Memory B cell (primary cell): Measurements from ENCODE around the gene MAPK8.

ENCODE experiments used
- ATAC-seq: fragments of 150-1000 bp; cut with Tn5 transposase; 2 replicates; pipeline ENCODE4 v1.10.0; 2021; ENCODE audit warnings: low read depth, mild to moderate bottlenecking, moderate library complexity
- DNase-seq, 2 donors: peaks; one replicate each; pipeline ENCODE4 v3.0.0; 2022; ENCODE audit warnings: low spot score in 2 of 2
- H3K27ac Mint-ChIP-seq: one replicate; pipeline ENCODE4 v1.8.0; 2022; ENCODE audit warnings: mild to moderate bottlenecking, moderate library complexity, mixed read lengths
- H3K27me3 Mint-ChIP-seq: one replicate; pipeline ENCODE4 v1.8.0; 2022; ENCODE audit warnings: mixed read lengths
- H3K36me3 Mint-ChIP-seq: one replicate; pipeline ENCODE4 v1.8.0; 2022; ENCODE audit warnings: mild to moderate bottlenecking, mixed read lengths
- H3K4me1 Mint-ChIP-seq: one replicate; pipeline ENCODE4 v1.8.0; 2022; ENCODE audit warnings: mixed read lengths
- H3K4me3 Mint-ChIP-seq: one replicate; pipeline ENCODE4 v1.8.0; 2022; ENCODE audit warnings: mild to moderate bottlenecking, moderate library complexity, mixed read lengths
- H3K9me3 Mint-ChIP-seq: one replicate; pipeline ENCODE4 v1.8.0; 2022; ENCODE audit warnings: mixed read lengths

MAPK8 gene

GRCh38 chr10:48302515-48303476, 3.7 kb upstream of the MAPK8 start:
- no peaks in the 10 kb centered on the region for H3K27me3 Mint-ChIP-seq
- H3K27ac Mint-ChIP-seq = no peak overlapping the region
- no peaks in the 10 kb centered on the region for H3K9me3 Mint-ChIP-seq
- no peak for DNase-seq
- H3K4me1 Mint-ChIP-seq = peaks cover 9% of the 10 kb centered on the region
- H3K4me3 Mint-ChIP-seq = no peak overlapping the region
- ATAC-seq = no peak
- no peaks in the 10 kb centered on the region for H3K36me3 Mint-ChIP-seq

GRCh38 chr10:48305905-48306264, 592 bp upstream of the MAPK8 start:
- DNase-seq = no peak
- Mint-ChIP-seq H3K27me3 (no peaks in the 10 kb centered on the region), H3K9me3 (no peaks in the 10 kb centered on the region), H3K36me3 (no peaks in the 10 kb centered on the region), H3K27ac (peak overlapping the region; percentile 83), H3K4me3 (peak overlapping the region; percentile 84), H3K4me1 (peaks cover 17% of the 10 kb centered on the region)
- no peak for ATAC-seq

DNA sequence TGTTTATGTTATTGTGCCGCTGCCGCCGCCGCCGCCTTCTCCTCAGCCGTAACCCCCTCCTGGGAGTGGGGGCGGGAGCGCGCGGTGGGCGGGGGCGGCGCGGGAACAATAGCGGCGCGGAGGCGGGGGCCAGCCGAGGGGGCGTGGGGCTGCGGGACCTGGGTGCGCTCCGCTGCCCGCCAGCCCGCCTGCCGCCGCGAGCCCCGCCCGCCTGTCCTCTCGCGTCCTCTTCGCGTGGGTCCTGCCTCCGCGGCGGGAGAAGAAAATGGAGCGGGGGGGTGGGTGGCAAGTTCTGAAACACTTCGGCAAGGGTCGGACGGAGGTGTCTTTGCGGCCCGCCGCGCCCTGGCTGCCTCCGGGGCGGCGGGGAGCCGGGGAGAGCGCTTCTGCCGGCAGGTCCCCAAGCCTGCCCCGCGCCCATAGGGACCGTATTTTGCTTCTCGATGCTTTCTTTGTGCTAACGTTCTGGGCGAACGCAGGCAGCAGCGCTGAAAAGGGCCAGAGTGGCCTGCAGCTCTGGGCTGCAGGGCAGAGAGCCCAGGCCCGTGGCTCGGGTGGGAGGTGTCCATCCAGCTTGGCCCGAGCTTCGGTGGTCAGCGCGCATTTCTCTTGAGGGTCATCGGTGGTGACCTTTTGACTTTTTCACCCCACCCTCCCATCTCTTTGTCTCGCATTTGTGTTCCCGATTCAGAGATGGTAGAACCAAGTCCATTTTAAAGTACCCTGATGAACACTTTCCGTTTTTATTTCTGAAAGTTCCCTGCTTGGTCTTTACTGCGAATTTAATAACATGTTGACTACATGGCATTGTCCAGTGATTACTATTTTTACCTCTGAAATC, 613 bp downstream of the MAPK8 start:
- Mint-ChIP-seq H3K4me3 (peak overlapping the region; percentile 84), H3K36me3 (no peaks in the 10 kb centered on the region), H3K27me3 (no peaks in the 10 kb centered on the region), H3K9me3 (no peaks in the 10 kb centered on the region), H3K27ac (peak overlapping the region; percentile 83), H3K4me1 (peaks cover 17% of the 10 kb centered on the region)
- peak; percentile 54 for ATAC-seq
- DNase-seq = no peak

DNA sequence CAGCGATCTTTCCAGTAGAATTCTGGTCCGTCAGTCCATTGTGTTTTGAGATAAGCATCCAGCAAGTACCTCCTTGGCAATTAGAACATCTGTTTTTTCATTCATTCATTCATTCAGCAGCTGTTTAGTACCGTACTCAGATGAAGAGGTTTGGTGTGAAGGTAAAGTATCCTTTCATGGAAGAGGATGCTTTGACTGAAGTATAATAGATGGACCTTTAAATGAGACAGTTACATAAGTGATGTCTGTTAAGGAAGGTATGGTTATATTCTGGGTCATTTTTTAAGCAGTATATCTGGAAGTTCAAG, 1.2 kb downstream of the MAPK8 start:
- no peak for DNase-seq

GRCh38 chr10:48309711-48310226, 3.3 kb downstream of the MAPK8 start:
- Mint-ChIP-seq H3K4me3 (no peak overlapping the region), H3K27me3 (no peaks in the 10 kb centered on the region), H3K4me1 (peaks cover 14% of the 10 kb centered on the region), H3K27ac (no peak overlapping the region), H3K36me3 (no peaks in the 10 kb centered on the region), H3K9me3 (no peaks in the 10 kb centered on the region)
- DNase-seq (no peak), ATAC-seq (no peak)

More for the DNA sequence above, 1.2 kb downstream of the MAPK8 start:
- peaks cover 17% of the 10 kb centered on the region for H3K4me1 Mint-ChIP-seq
- H3K4me3 Mint-ChIP-seq = peak overlapping the region; percentile 84
- no peak for ATAC-seq
- peak overlapping the region; percentile 83 for H3K27ac Mint-ChIP-seq
- H3K9me3 Mint-ChIP-seq = no peaks in the 10 kb centered on the region
- H3K36me3 Mint-ChIP-seq = no peaks in the 10 kb centered on the region
- H3K27me3 Mint-ChIP-seq = no peaks in the 10 kb centered on the region

DNA sequence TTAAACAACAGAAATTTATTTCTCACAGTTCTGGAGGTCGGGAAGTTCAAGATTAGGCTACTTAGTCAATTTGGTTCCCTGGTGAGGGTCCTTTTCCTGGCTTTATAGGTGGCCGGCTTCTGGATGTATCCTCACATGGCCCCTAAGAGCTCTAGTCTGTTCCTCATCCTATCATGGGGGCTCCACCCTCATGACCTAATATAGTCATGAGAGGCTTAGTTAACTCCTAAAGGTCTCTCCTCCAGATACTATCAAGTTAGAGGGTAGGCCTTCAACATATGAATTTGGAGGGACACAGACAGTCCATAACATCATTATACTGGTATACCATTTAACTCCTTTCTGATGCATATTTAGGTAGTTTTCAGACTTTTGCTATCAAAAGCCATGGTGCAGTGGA, 7.6 kb downstream of the MAPK8 start:
- DNase-seq (no peak), ATAC-seq (no peak)
- Mint-ChIP-seq H3K4me3 (no peak overlapping the region), H3K4me1 (peaks cover 6% of the 10 kb centered on the region), H3K36me3 (no peaks in the 10 kb centered on the region), H3K9me3 (no peaks in the 10 kb centered on the region), H3K27ac (no peak overlapping the region), H3K27me3 (no peaks in the 10 kb centered on the region)

DNA sequence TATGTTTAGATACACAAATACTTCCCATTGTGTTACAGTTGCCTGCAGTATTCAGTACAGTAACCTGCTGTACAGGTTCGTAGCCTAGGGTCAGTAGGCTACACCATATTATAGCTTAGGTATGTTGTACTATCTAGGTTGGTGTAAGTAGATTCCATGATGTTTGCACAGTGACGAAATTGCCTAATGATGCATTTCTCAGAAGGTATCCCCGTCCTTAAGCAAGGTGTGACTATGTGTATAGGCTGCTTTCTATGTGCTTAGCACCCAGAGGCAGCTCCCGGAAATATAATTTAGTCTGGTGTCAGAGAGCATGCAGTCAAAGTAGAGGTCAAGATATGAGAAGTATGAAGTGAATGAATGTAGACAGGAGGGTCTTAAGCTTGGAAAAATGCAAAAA, 9.8 kb downstream of the MAPK8 start:
- Mint-ChIP-seq H3K4me3 (no peak overlapping the region), H3K27ac (no peak overlapping the region), H3K36me3 (no peaks in the 10 kb centered on the region), H3K4me1 (no peaks in the 10 kb centered on the region), H3K27me3 (no peaks in the 10 kb centered on the region), H3K9me3 (no peaks in the 10 kb centered on the region)
- no peak for DNase-seq
- no peak for ATAC-seq

DNA sequence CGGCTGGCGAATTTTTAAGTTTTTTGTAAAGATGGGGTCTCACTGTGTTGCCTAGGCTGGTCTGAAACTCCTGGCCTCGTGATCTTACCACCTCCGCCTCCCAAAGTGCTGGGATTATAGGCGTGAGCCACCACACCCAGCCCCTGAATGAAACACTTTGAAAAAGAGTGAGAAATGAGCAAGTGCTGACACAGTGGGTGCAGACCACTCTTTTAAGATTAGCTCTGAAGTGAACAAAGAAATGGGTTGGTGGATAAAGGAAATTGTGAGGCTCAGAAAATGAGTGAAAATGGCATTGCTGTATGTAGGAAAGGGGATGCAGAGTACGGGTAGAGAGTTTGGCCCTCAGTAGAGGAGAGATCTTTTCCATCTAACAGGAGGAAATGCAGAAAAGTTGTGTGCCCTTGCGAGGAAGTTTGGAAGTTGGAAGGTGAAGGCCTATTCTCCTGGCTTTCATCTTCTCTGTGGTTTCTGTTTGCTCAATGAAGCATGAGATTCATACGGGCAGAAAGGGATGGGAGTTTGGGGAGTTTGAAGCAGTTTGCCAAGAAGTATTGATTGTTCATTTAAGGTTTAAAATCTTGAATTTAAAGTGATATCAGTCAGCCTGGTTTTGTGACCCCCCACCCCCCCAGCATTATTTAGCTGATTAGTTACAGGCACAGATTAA, 11.0 kb downstream of the MAPK8 start:
- no peaks in the 10 kb centered on the region for H3K9me3 Mint-ChIP-seq
- H3K4me3 Mint-ChIP-seq = no peak overlapping the region
- no peak overlapping the region for H3K27ac Mint-ChIP-seq
- peaks cover 8% of the 10 kb centered on the region for H3K4me1 Mint-ChIP-seq
- no peak for ATAC-seq
- H3K36me3 Mint-ChIP-seq = peaks cover 2% of the 10 kb centered on the region
- DNase-seq = no peak
- no peaks in the 10 kb centered on the region for H3K27me3 Mint-ChIP-seq

DNA sequence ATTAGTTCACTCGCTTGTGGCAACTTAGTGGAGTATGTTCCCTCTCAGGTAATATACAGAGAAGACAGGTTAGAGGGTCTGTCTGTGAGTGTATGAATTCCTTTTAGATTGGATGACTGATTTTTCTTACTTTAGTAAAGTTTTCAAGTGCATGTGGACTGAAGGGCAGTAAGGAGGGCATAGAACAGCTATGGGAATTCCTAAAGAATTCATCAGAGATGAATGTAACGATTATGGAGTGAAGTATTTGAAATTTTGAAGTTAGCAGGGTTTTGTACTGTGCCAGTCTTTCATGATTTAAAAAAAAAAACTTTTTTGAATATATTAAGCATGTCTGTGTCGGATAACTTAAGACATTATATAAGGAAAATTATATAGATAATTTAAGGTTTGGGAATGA, 15.5 kb downstream of the MAPK8 start:
- Mint-ChIP-seq H3K27me3 (no peaks in the 10 kb centered on the region), H3K36me3 (peaks cover 6% of the 10 kb centered on the region), H3K27ac (no peak overlapping the region), H3K9me3 (no peaks in the 10 kb centered on the region), H3K4me3 (no peak overlapping the region), H3K4me1 (peaks cover 26% of the 10 kb centered on the region)
- no peak for DNase-seq
- no peak for ATAC-seq

GRCh38 chr10:48324580-48324979, 18.1 kb downstream of the MAPK8 start:
- Mint-ChIP-seq H3K4me3 (no peak overlapping the region), H3K9me3 (no peaks in the 10 kb centered on the region), H3K36me3 (peaks cover 12% of the 10 kb centered on the region), H3K27me3 (no peaks in the 10 kb centered on the region), H3K4me1 (peaks cover 29% of the 10 kb centered on the region), H3K27ac (no peak overlapping the region)
- ATAC-seq (peak; percentile 27), DNase-seq (no peak)

- H3K4me3 Mint-ChIP-seq = no peak overlapping the region
- no peak for DNase-seq
- H3K27me3 Mint-ChIP-seq = no peaks in the 10 kb centered on the region
- ATAC-seq = no peak
- peaks cover 36% of the 10 kb centered on the region for H3K36me3 Mint-ChIP-seq
- H3K9me3 Mint-ChIP-seq = peaks cover 6% of the 10 kb centered on the region
- peaks cover 18% of the 10 kb centered on the region for H3K4me1 Mint-ChIP-seq
- H3K27ac Mint-ChIP-seq = no peak overlapping the region
Measured at GRCh38 chr10:48330269-48330668, 23.8 kb downstream of the MAPK8 start.

- Mint-ChIP-seq H3K4me3 (no peak overlapping the region), H3K9me3 (peaks cover 6% of the 10 kb centered on the region), H3K36me3 (peaks cover 36% of the 10 kb centered on the region), H3K27ac (no peak overlapping the region), H3K27me3 (no peaks in the 10 kb centered on the region), H3K4me1 (peaks cover 15% of the 10 kb centered on the region)
- DNase-seq (no peak), ATAC-seq (no peak)
Measured at GRCh38 chr10:48331436-48331835, 25.0 kb downstream of the MAPK8 start.

DNA sequence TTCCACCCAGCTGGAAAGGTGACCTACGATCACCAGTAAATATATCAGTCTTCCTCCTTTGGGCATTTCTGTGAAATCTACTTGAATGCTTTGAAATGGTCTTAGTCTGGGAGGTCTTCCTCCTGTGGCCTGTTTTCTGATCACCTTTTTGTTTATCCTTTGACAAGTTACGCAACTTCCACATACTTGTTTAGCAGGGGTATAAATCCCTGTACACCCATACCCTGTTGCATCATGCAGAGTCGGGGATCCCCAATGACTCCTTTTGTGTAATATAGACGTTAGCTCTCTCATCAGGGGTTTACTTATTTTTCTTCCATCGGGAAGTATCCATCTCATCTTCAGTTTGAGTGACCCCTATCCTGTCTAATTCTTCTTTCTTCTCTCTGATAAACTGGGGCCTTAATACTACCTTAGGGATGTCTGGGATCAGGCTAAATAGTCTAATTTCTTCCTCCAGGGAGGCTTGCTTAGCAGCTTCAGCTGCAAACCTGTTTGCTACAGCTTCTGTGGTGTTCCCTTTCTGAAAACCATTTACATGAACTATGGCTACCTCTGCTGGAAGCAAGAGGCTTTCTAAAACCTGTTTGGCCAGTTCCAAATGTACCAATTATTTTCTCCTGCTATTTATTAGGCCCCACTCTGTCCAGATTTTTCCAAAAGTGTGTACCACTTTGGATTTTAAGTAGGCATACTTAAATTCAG, 25.8 kb downstream of the MAPK8 start:
- Mint-ChIP-seq H3K27me3 (no peaks in the 10 kb centered on the region), H3K4me3 (no peak overlapping the region), H3K4me1 (peaks cover 13% of the 10 kb centered on the region), H3K36me3 (peaks cover 39% of the 10 kb centered on the region), H3K27ac (peak overlapping the region; percentile 73), H3K9me3 (peaks cover 6% of the 10 kb centered on the region)
- DNase-seq (no peak), ATAC-seq (no peak)
